Mesendoderm (in vitro differentiated cells): Measurements from ENCODE around the gene SACS.

Experiments used
- DNase-seq: peaks from one replicate; pipeline ENCODE4 v3.0.0; 2013
- H2AK5ac ChIP-seq: 2 replicates; pipeline ENCODE4 v1.6.1; 2013; ENCODE audit warnings: low read length, inconsistent platforms
- H2BK120ac ChIP-seq: 2 replicates; pipeline ENCODE4 v1.6.1; 2013; ENCODE audit warnings: low read depth, mild to moderate bottlenecking, low read length, moderate library complexity, mixed read lengths
- H2BK15ac ChIP-seq: replicated peaks from 2 replicates; pipeline ENCODE4 v1.6.1; 2013; ENCODE audit warnings: low read depth, mild to moderate bottlenecking, moderate library complexity
- H2BK5ac ChIP-seq: 2 replicates; pipeline ENCODE4 v1.6.1; 2013; ENCODE audit warnings: low read length, inconsistent platforms
- H3K18ac ChIP-seq: 2 replicates; pipeline ENCODE4 v1.6.1; 2013; ENCODE audit warnings: mild to moderate bottlenecking, low read length, mixed read lengths
- H3K23ac ChIP-seq: one replicate; pipeline ENCODE4 v1.6.1; 2013; ENCODE audit warnings: low read length
- H3K27ac ChIP-seq: 2 replicates; pipeline ENCODE4 v1.5.1; 2013; ENCODE audit warnings: low read depth, mild to moderate bottlenecking, inconsistent platforms, low read length, moderate library complexity
- H3K27me3 ChIP-seq: 2 replicates; pipeline ENCODE4 v1.6.1; 2013; ENCODE audit warnings: low read length, control low read depth, mild to moderate bottlenecking, inconsistent platforms; ENCODE audit not compliant: insufficient read depth, poor library complexity
- H3K36me3 ChIP-seq: 2 replicates; pipeline ENCODE4 v1.6.1; 2013; ENCODE audit warnings: low read length, inconsistent platforms; ENCODE audit not compliant: control insufficient read depth, insufficient read depth
- H3K4ac ChIP-seq: one replicate; pipeline ENCODE4 v1.6.1; 2013; ENCODE audit warnings: low read depth, mild to moderate bottlenecking, low read length, moderate library complexity
- H3K4me1 ChIP-seq: 2 replicates; pipeline ENCODE4 v1.6.1; 2013; ENCODE audit warnings: low read depth, low read length, inconsistent platforms; ENCODE audit not compliant: control insufficient read depth
- H3K4me2 ChIP-seq: 2 replicates; pipeline ENCODE4 v1.6.1; 2013; ENCODE audit warnings: low read length
- H3K4me3 ChIP-seq: 2 replicates; pipeline ENCODE4 v1.5.1; 2013; ENCODE audit warnings: mild to moderate bottlenecking, low read length
- H3K56ac ChIP-seq: one replicate; pipeline ENCODE4 v1.6.1; 2013; ENCODE audit warnings: low read length
- H3K79me1 ChIP-seq: 2 replicates; pipeline ENCODE4 v1.6.1; 2013; ENCODE audit warnings: low read length, inconsistent platforms
- H3K79me2 ChIP-seq: 2 replicates; pipeline ENCODE4 v1.6.1; 2013; ENCODE audit warnings: mild to moderate bottlenecking, low read length; ENCODE audit not compliant: control insufficient read depth, insufficient read depth
- H3K9ac ChIP-seq: 2 replicates; pipeline ENCODE4 v1.6.1; 2013; ENCODE audit warnings: low read length, inconsistent platforms
- H4K5ac ChIP-seq: one replicate; pipeline ENCODE4 v1.6.1; 2013; ENCODE audit warnings: low read length
- H4K8ac ChIP-seq: one replicate; pipeline ENCODE4 v1.6.1; 2013; ENCODE audit warnings: low read depth, mild to moderate bottlenecking, control low read depth, low read length, moderate library complexity
- WGBS: extraction: QIAGEN DNeasy Blood & Tissue Kit; methylation state at CpG from one replicate; pipeline ENCODE4 v1.1.7; 2013; ENCODE audit warnings: low lambda C conversion rate, missing lambda C conversion rate; ENCODE audit not compliant: insufficient coverage; ENCODE audit errors: extremely low coverage; 5-methylcytosine and 5-hydroxymethylcytosine counted together

SACS gene

GRCh38 chr13:23432626-23433025 is 876 bp downstream of the SACS start:
- Histone ChIP-seq H4K8ac (no peak overlapping the region), H3K23ac (no peak overlapping the region), H3K4ac (no peak overlapping the region), H3K27me3 (no peaks in the 10 kb centered on the region), H2BK5ac (no peak overlapping the region), H4K5ac (no peak overlapping the region), H2BK120ac (no peak overlapping the region), H3K4me2 (no peak overlapping the region), H3K79me1 (no peaks in the 10 kb centered on the region), H3K9ac (no peak overlapping the region), H3K56ac (no peak overlapping the region), H2AK5ac (no peak overlapping the region), H3K27ac (no peak overlapping the region), H3K18ac (no peak overlapping the region), H3K4me1 (peaks cover 3% of the 10 kb centered on the region), H3K4me3 (no peak overlapping the region), H3K36me3 (no peaks in the 10 kb centered on the region), H2BK15ac (no peak overlapping the region), H3K79me2 (no peaks in the 10 kb centered on the region)
- no peak for DNase-seq
- no CpG with 5 or more reads among the region's 6 CpGs for WGBS

- Histone ChIP-seq H4K5ac (no peak overlapping the region), H3K79me1 (no peaks in the 10 kb centered on the region), H3K4me3 (no peak overlapping the region), H3K23ac (no peak overlapping the region), H2AK5ac (no peak overlapping the region), H3K18ac (no peak overlapping the region), H3K27ac (no peak overlapping the region), H3K4me1 (peaks cover 9% of the 10 kb centered on the region), H3K4me2 (no peak overlapping the region), H2BK5ac (no peak overlapping the region), H2BK15ac (no peak overlapping the region), H3K36me3 (no peaks in the 10 kb centered on the region), H4K8ac (no peak overlapping the region), H3K4ac (no peak overlapping the region), H2BK120ac (no peak overlapping the region), H3K79me2 (no peaks in the 10 kb centered on the region), H3K27me3 (no peaks in the 10 kb centered on the region), H3K9ac (no peak overlapping the region), H3K56ac (no peak overlapping the region)
- no peak for DNase-seq
- WGBS: no CpG with 5 or more reads among the region's 5 CpGs
Observed at GRCh38 chr13:23430664-23431063, 2.8 kb downstream of the SACS start.

- Histone ChIP-seq H3K4me2 (no peak overlapping the region), H3K4me3 (no peak overlapping the region), H3K56ac (peak overlapping the region; percentile 45), H3K4ac (no peak overlapping the region), H3K36me3 (no peaks in the 10 kb centered on the region), H4K8ac (no peak overlapping the region), H3K27me3 (no peaks in the 10 kb centered on the region), H3K79me1 (peaks cover 2% of the 10 kb centered on the region), H2BK120ac (no peak overlapping the region), H4K5ac (no peak overlapping the region), H2AK5ac (no peak overlapping the region), H2BK15ac (no peak overlapping the region), H3K4me1 (peaks cover 9% of the 10 kb centered on the region), H3K27ac (peak overlapping the region; percentile 11), H3K23ac (no peak overlapping the region), H3K9ac (no peak overlapping the region), H2BK5ac (no peak overlapping the region), H3K79me2 (no peaks in the 10 kb centered on the region), H3K18ac (peak overlapping the region; percentile 14)
- no CpG with 5 or more reads among the region's 11 CpGs for WGBS
- DNase-seq: no peak
Observed at GRCh38 chr13:23427881-23428528, 5.5 kb downstream of the SACS start.

DNA sequence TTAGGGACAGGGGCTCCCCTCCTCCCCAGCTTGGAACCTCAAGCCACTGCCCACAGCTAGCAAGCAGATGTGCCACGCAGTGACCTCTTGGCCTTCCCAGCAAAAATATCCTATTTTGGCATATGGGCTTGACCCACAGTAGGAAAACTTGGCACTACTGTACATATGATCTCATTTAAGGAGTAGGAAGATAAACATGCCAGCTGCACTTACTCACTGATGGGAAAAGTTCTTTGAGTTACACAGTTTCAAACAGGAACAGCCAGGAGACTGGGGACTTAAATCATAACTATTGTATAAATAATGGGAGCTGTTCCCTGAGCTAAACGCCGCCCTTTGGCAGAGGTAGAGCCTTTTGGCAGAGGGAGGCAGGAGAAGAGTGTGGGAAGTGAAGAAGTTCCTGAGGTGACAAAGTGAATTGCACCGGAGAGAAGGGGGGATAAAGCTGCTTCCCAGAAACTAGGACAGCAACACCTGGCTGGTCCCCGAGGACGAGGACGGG is 6.1 kb downstream of the SACS start:
- H3K27ac ChIP-seq: peak overlapping the region; percentile 11
- H3K4ac ChIP-seq: no peak overlapping the region
- H3K27me3 ChIP-seq: no peaks in the 10 kb centered on the region
- peaks cover 2% of the 10 kb centered on the region for H3K79me1 ChIP-seq
- peak overlapping the region; percentile 46 for H2AK5ac ChIP-seq
- H3K79me2 ChIP-seq: no peaks in the 10 kb centered on the region
- H4K8ac ChIP-seq: no peak overlapping the region
- H3K23ac ChIP-seq: no peak overlapping the region
- no peak overlapping the region for H3K9ac ChIP-seq
- H4K5ac ChIP-seq: no peak overlapping the region
- H3K4me2 ChIP-seq: no peak overlapping the region
- H3K18ac ChIP-seq: no peak overlapping the region
- H2BK15ac ChIP-seq: no peak overlapping the region
- peak overlapping the region; percentile 45 for H3K56ac ChIP-seq
- H2BK120ac ChIP-seq: no peak overlapping the region
- DNase-seq: no peak
- peaks cover 9% of the 10 kb centered on the region for H3K4me1 ChIP-seq
- H2BK5ac ChIP-seq: peak overlapping the region; percentile 31
- no peaks in the 10 kb centered on the region for H3K36me3 ChIP-seq
- no CpG with 5 or more reads among the region's 7 CpGs for WGBS
- no peak overlapping the region for H3K4me3 ChIP-seq

DNA sequence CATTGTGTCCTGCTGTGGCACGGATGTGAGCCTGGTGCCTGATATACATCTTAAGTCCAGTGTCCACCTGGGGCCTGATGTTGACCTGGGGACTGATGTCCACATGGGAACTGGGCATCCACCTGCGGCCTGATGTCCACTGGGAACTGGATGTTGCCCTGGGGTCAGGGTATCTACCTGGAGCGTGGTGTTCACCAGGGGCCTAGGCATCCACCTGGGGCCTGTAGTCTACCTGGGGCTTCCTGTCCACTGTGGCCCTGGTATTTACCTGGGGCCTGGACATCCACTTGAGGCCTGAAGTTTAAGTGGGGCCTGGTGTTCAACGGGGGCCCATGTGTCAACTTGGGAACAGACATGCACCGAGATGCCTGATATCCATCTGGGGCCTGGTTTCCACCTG is 11.9 kb downstream of the SACS start:
- H2BK15ac ChIP-seq: no peak overlapping the region
- no peak overlapping the region for H3K27ac ChIP-seq
- H3K79me1 ChIP-seq: peaks cover 2% of the 10 kb centered on the region
- H3K79me2 ChIP-seq: no peaks in the 10 kb centered on the region
- H2BK5ac ChIP-seq: no peak overlapping the region
- H2BK120ac ChIP-seq: no peak overlapping the region
- no peak overlapping the region for H3K4me3 ChIP-seq
- no peak overlapping the region for H3K18ac ChIP-seq
- H3K56ac ChIP-seq: no peak overlapping the region
- no peak overlapping the region for H3K4me2 ChIP-seq
- H3K36me3 ChIP-seq: no peaks in the 10 kb centered on the region
- no peaks in the 10 kb centered on the region for H3K27me3 ChIP-seq
- H4K8ac ChIP-seq: no peak overlapping the region
- H3K4ac ChIP-seq: no peak overlapping the region
- H3K9ac ChIP-seq: no peak overlapping the region
- H3K4me1 ChIP-seq: no peaks in the 10 kb centered on the region
- H2AK5ac ChIP-seq: no peak overlapping the region
- no peak for DNase-seq
- H4K5ac ChIP-seq: no peak overlapping the region
- no CpG with 5 or more reads among the region's 5 CpGs for WGBS
- no peak overlapping the region for H3K23ac ChIP-seq
